Measurements from ENCODE around the gene C16orf78.

The C16orf78 gene

DNA sequence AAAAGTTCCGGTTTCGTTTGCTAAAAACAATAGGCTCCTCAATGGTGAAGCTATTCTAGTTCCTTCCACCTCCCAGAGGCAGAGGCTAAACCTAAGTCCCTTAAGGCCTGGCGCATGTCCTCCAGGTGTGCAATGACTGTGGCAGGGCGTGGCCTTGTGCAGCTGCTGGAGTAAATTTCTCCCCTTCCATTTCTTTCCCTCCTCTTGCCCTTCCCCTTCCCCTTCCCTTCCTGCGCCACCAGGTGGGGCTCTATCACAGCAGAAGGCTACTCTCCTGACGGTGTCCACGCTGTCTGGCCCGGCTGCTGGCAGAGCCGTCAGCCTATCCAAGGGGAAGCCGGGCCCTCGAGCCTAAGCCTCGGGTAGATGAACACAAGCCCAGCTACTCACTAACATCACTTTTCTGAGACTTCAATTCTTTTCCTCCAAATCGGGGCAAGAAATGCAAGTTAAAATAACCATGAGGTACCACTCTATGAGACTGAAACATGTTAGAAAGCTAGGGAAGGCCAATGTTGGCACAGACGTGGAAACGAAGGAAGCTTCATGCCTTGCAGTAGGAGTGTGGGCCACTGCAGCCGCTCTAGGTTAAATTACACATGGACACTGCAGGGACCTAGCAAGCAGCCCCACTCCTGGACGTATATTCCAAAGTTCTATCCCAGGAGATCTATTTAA, 34.4 kb downstream of the C16orf78 start:
- 0 out of 2 replicates have a peak, but pooled peaks cover 6% of the 10 kb centered on the region for H3K27me3 ChIP-seq (ENCODE audit: insufficient read depth, low read length)
- no peak overlapping the region for H3K27ac ChIP-seq (ENCODE audit: low read depth, low read length, poor library complexity, severe bottlenecking)
- no peaks in the 10 kb centered on the region for H3K79me2 ChIP-seq (ENCODE audit: insufficient read depth, low read length)
- no peaks in the 10 kb centered on the region for H3K9me3 ChIP-seq (ENCODE audit: low read length)
- no peak overlapping the region for H3K4me3 ChIP-seq (ENCODE audit: low read depth, low read length, poor library complexity, severe bottlenecking)
- no peak overlapping the region for H2AFZ ChIP-seq (ENCODE audit: low read length)
- TF ChIP-seq EZH2 (IDR thresholded peaks at IDR 0.05; ENCODE audit: borderline replicate concordance, low read length) = no peak
- TF ChIP-seq, protein P1, sequence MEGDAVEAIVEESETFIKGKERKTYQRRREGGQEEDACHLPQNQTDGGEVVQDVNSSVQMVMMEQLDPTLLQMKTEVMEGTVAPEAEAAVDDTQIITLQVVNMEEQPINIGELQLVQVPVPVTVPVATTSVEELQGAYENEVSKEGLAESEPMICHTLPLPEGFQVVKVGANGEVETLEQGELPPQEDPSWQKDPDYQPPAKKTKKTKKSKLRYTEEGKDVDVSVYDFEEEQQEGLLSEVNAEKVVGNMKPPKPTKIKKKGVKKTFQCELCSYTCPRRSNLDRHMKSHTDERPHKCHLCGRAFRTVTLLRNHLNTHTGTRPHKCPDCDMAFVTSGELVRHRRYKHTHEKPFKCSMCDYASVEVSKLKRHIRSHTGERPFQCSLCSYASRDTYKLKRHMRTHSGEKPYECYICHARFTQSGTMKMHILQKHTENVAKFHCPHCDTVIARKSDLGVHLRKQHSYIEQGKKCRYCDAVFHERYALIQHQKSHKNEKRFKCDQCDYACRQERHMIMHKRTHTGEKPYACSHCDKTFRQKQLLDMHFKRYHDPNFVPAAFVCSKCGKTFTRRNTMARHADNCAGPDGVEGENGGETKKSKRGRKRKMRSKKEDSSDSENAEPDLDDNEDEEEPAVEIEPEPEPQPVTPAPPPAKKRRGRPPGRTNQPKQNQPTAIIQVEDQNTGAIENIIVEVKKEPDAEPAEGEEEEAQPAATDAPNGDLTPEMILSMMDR (IDR thresholded peaks at IDR 0.05; ENCODE audit: low read length) = peak; percentile 74
- no peaks in the 10 kb centered on the region for H3K4me1 ChIP-seq (ENCODE audit: insufficient read depth, low read length, severe bottlenecking)
- H4K20me1 ChIP-seq (ENCODE audit: insufficient read depth, low read length) = no peaks in the 10 kb centered on the region
- no peak overlapping the region for H3K9ac ChIP-seq (ENCODE audit: low read length)
- no peaks in the 10 kb centered on the region for H3K36me3 ChIP-seq (ENCODE audit: insufficient read depth, low read length)
- H3F3A ChIP-seq (ENCODE audit: insufficient read depth, low read length) = no peaks in the 10 kb centered on the region
- no peak overlapping the region for H3K4me2 ChIP-seq (ENCODE audit: low read length)
- H3K9me2 ChIP-seq (ENCODE audit: low read depth, low read length) = no peaks in the 10 kb centered on the region

DNA sequence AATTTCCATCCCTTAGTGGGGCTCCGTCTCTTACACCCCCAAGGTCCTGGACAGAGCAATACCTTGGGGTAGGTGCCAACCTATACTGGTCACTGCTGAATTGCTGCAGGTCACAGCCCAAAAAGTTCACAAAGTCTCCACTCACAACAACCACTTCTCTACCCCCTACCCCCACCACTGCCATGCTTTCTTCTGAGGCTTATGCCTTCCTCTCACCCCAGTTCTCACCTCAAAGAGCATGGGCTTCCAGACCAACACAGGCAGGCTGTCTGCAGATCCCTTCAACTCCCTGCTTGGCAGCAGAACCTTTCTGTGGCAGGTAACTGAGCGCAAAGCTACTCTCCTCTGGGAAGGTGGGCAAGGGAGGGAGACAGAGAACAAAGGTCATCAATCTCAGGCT, 35.5 kb downstream of the C16orf78 start:
- H3K27me3 ChIP-seq (ENCODE audit: insufficient read depth, low read length) = 0 out of 2 replicates have a peak, but pooled peaks cover 6% of the 10 kb centered on the region
- no peaks in the 10 kb centered on the region for H3K9me3 ChIP-seq (ENCODE audit: low read length)
- no peaks in the 10 kb centered on the region for H3K36me3 ChIP-seq (ENCODE audit: insufficient read depth, low read length)
- TF ChIP-seq, protein P1 (IDR thresholded peaks at IDR 0.05; ENCODE audit: low read length) = no peak
- H3K4me1 ChIP-seq (ENCODE audit: insufficient read depth, low read length, severe bottlenecking) = no peaks in the 10 kb centered on the region
- no peaks in the 10 kb centered on the region for H3K79me2 ChIP-seq (ENCODE audit: insufficient read depth, low read length)
- no peak overlapping the region for H2AFZ ChIP-seq (ENCODE audit: low read length)
- no peak overlapping the region for H3K9ac ChIP-seq (ENCODE audit: low read length)
- no peak overlapping the region for H3K4me3 ChIP-seq (ENCODE audit: low read depth, low read length, poor library complexity, severe bottlenecking)
- H3F3A ChIP-seq (ENCODE audit: insufficient read depth, low read length) = no peaks in the 10 kb centered on the region
- no peaks in the 10 kb centered on the region for H4K20me1 ChIP-seq (ENCODE audit: insufficient read depth, low read length)
- H3K27ac ChIP-seq (ENCODE audit: low read depth, low read length, poor library complexity, severe bottlenecking) = no peak overlapping the region
- H3K9me2 ChIP-seq (ENCODE audit: low read depth, low read length) = no peaks in the 10 kb centered on the region
- H3K4me2 ChIP-seq (ENCODE audit: low read length) = no peak overlapping the region

DNA sequence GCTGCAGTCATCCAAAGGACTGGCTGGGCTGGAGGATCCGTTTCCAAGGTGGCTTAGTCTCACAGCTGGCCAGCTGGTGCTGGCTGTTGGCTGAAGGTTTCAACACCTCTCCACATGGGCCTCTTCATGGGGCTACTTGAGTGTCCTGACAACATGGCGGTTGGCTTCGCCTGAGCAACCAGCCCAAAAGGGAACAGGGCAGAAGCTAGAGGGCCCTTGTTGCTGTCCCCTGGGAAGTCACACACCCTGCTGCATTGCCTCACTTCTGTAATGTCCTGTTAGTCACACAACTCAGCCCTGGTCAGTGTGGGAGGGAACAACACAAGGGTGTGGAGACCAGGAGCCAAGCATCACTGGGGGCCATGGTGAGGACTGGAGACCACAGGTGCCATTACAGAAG, 36.6 kb downstream of the C16orf78 start:
- TF ChIP-seq, protein P1 (IDR thresholded peaks at IDR 0.05; ENCODE audit: low read length) = no peak
- no peak for TF ChIP-seq EZH2 (IDR thresholded peaks at IDR 0.05; ENCODE audit: borderline replicate concordance, low read length)
- Histone ChIP-seq H3K9me3 (ENCODE audit: low read length) (no peaks in the 10 kb centered on the region), H4K20me1 (ENCODE audit: insufficient read depth, low read length) (no peaks in the 10 kb centered on the region), H3K9ac (ENCODE audit: low read length) (no peak overlapping the region), H3K79me2 (ENCODE audit: insufficient read depth, low read length) (no peaks in the 10 kb centered on the region), H2AFZ (ENCODE audit: low read length) (no peak overlapping the region), H3K36me3 (ENCODE audit: insufficient read depth, low read length) (no peaks in the 10 kb centered on the region), H3K4me3 (ENCODE audit: low read depth, low read length, poor library complexity, severe bottlenecking) (no peak overlapping the region), H3F3A (ENCODE audit: insufficient read depth, low read length) (no peaks in the 10 kb centered on the region), H3K27ac (ENCODE audit: low read depth, low read length, poor library complexity, severe bottlenecking) (no peak overlapping the region), H3K9me2 (ENCODE audit: low read depth, low read length) (no peaks in the 10 kb centered on the region), H3K4me1 (ENCODE audit: insufficient read depth, low read length, severe bottlenecking) (no peaks in the 10 kb centered on the region), H3K4me2 (ENCODE audit: low read length) (no peak overlapping the region), H3K27me3 (ENCODE audit: insufficient read depth, low read length) (0 out of 2 replicates have a peak, but pooled peaks cover 6% of the 10 kb centered on the region)
